Spleen (tissue), 11 donors: ENCODE data around the gene ARHGEF12. TPM values are rescaled to one million over a fixed set of nuclear protein-coding genes. Genes with fewer than 3 reads are reported as not detected.

Experiments
- DNase-seq: peaks from one replicate; pipeline ENCODE4 v3.0.0-alpha.2; 2020
- H3K27ac ChIP-seq, 8 donors: fragments of 200-600 bp; sonication (generic) in 7 of 8; 1 replicate in 4 of 8; 2 replicates in 4 of 8; pipeline versions ENCODE4 v1.5.0 to v1.8.0; 2016 to 2021; ENCODE audit warnings: inconsistent platforms in 4 of 8, mild to moderate bottlenecking in 4 of 8, moderate library complexity in 1 of 8
- H3K27me3 ChIP-seq, 7 donors: fragments of 200-600 bp; sonication (generic) in 6 of 7; replicated peaks in 1 of 7; 1 replicate in 4 of 7; 2 replicates in 3 of 7; pipeline versions ENCODE4 v1.5.0 to v1.8.0; 2016 to 2021; ENCODE audit warnings: inconsistent platforms in 3 of 7, mild to moderate bottlenecking in 1 of 7
- H3K36me3 ChIP-seq, 6 donors: fragments of 200-600 bp; sonication (generic) in 5 of 6; 1 replicate in 4 of 6; 2 replicates in 2 of 6; pipeline versions ENCODE4 v1.5.0 to v1.8.0; 2016 to 2021; ENCODE audit warnings: inconsistent platforms in 2 of 6
- H3K4me1 ChIP-seq, 6 donors: fragments of 200-600 bp; sonication (generic) in 5 of 6; 1 replicate in 3 of 6; 2 replicates in 3 of 6; pipeline versions ENCODE4 v1.5.0 to v1.8.0; 2016 to 2021; ENCODE audit warnings: inconsistent platforms in 3 of 6
- H3K4me3 ChIP-seq, 8 donors: fragments of 200-600 bp; sonication (generic) in 7 of 8; 1 replicate in 4 of 8; 2 replicates in 4 of 8; pipeline versions ENCODE4 v1.5.0 to v1.8.0; 2016 to 2021; ENCODE audit warnings: inconsistent platforms in 4 of 8, mild to moderate bottlenecking in 4 of 8, moderate library complexity in 2 of 8
- H3K9me3 ChIP-seq, 8 donors: fragments of 200-600 bp; sonication (generic) in 7 of 8; 1 replicate in 4 of 8; 2 replicates in 4 of 8; pipeline versions ENCODE4 v1.5.0 to v1.8.0; 2016 to 2021; ENCODE audit warnings: inconsistent platforms in 4 of 8
- POLR2A ChIP-seq, 3 donors: fragments of 450-650 bp; IDR thresholded peaks; one replicate each; pipeline ENCODE4 v1.5.1; 2017; ENCODE audit warnings: antibody characterized with exemption in 3 of 3, mild to moderate bottlenecking in 1 of 3
- POLR2AphosphoS5 ChIP-seq, 3 donors: sonication (generic); formaldehyde crosslinking; IDR thresholded peaks; one replicate each; pipeline ENCODE4 v1.5.1; 2017; ENCODE audit warnings: antibody characterized with exemption in 3 of 3
- WGBS, 5 donors: extraction: QIAGEN DNeasy Blood & Tissue Kit in 3 of 5; methylation state at CpG; one replicate each; pipeline versions ENCODE4 v1.1.5 to v1.1.7; 2013 to 2018; 5-methylcytosine and 5-hydroxymethylcytosine counted together
- intact Hi-C: fragments of 100-400 bp; cut with DNase I; formaldehyde crosslinking; loops from one replicate; pipeline ENCODE4 v1.15.0; 2023; ENCODE audit warnings: low total_unique reads
- polyA plus RNA-seq, 3 donors: library from polyadenylated mRNA; stranded (reverse); fragments of 200-250 nt; gene quantifications; one replicate each; pipeline ENCODE4 v1.2.1, GENCODE V29; 2013
- total RNA-seq, 7 donors: library from RNA; depleted of rRNA in 3 of 7; stranded (reverse); fragments of >200 nt in 3 of 7; fragmentation: NEBNext Ultra II Directional in 4 of 7; extraction: Animal tissue kit (Norgen Biotek cat#: 25700) in 4 of 7; gene quantifications; one replicate each; pipeline versions ENCODE4 v1.1.0 to v1.2.1, GENCODE V29; 2016 to 2021
- TF ChIP-seq, protein P1 (sequence below), 11 experiments: fragments of 200-600 bp in 7 of 11; fragments of 450-650 bp in 4 of 11; sonication (generic) in 4 of 11; IDR thresholded peaks in 8 of 11; conservative IDR thresholded peaks in 3 of 11; 1 replicate in 7 of 11; 2 replicates in 4 of 11; pipeline versions ENCODE4 v1.4.0 to v1.8.0; 2016 to 2021; ENCODE audit warnings: antibody characterized with exemption in 11 of 11, inconsistent platforms in 4 of 11, mild to moderate bottlenecking in 1 of 11
- donor health status: healthy with polysubstance abuse.
- donor health status: DM: no; HTN: no; CAD: no; lungs with moderate emphysema.
- donor health status: DM: no; HTN: no; CAD: no.
- donor health status: Bipolar disorder and iron deficiency.
- donor health status: healthy.
- donor health status: DM: no; HTN: no; CAD: no.
- donor health status: DM: yes; HTN: yes; CAD: no.

ARHGEF12 gene
- total and polyA plus RNA-seq, 10 donors: 5.6 to 122 (median 88.6) TPM

DNA sequence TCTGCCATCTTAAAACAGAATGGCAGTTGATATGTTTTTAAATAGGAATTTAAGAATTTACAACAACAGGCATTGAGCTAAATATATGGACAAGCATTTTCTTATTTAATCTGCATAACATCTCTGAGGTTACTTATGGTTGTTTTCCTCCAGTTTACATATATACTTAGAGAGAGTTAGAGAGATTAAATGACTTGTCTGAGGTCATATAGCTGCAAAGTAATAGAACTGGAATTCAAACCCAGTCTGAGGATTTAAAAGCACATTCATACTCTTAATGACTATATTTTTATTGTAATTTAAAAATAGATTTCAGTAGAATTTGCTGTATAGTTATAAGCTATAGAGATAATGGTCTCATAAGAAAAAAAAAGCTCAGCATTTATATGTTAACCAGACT lies 93.9 kb downstream of the ARHGEF12 start:
- H3K27me3 ChIP-seq: no peaks in the 10 kb centered on the region
- H3K9me3 ChIP-seq: no peaks in the 10 kb centered on the region
- peaks cover 0 to 5% (median 2%) of the 10 kb centered on the region in 6 donors for H3K4me1 ChIP-seq
- TF ChIP-seq POLR2AphosphoS5 (IDR thresholded peaks at IDR 0.05): no peak
- TF ChIP-seq, protein P1, sequence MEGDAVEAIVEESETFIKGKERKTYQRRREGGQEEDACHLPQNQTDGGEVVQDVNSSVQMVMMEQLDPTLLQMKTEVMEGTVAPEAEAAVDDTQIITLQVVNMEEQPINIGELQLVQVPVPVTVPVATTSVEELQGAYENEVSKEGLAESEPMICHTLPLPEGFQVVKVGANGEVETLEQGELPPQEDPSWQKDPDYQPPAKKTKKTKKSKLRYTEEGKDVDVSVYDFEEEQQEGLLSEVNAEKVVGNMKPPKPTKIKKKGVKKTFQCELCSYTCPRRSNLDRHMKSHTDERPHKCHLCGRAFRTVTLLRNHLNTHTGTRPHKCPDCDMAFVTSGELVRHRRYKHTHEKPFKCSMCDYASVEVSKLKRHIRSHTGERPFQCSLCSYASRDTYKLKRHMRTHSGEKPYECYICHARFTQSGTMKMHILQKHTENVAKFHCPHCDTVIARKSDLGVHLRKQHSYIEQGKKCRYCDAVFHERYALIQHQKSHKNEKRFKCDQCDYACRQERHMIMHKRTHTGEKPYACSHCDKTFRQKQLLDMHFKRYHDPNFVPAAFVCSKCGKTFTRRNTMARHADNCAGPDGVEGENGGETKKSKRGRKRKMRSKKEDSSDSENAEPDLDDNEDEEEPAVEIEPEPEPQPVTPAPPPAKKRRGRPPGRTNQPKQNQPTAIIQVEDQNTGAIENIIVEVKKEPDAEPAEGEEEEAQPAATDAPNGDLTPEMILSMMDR (IDR thresholded peaks at IDR 0.05 in 8 of 11, conservative IDR thresholded peaks at IDR 0.05 in 3 of 11): no peak
- no peak overlapping the region for H3K4me3 ChIP-seq
- DNase-seq: no peak
- H3K36me3 ChIP-seq: peaks cover 0 to 49% (median 3%) of the 10 kb centered on the region in 6 donors
- no peak overlapping the region for H3K27ac ChIP-seq
- intact Hi-C loops: no loop called here

DNA sequence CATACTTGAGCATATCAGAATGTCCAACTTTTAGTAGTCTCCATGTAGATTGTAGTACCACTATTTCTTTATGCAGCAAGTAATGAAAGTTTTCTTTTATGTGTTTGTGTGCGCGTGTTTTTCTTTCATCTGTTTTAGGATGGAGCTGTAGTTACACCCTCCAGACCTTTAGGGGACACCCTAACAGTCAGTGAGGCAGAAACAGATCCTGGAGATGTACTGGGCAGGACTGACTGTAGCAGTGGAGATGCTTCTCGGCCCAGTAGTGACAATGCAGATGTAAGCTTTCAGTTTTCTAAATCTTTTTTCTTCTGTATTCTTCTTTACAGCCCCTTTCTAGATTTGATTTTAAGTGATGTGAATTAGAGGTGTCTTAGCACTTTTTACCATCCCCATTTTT lies 95.4 kb downstream of the ARHGEF12 start:
- Histone ChIP-seq H3K4me1 (peaks cover 0 to 3% (median 0%) of the 10 kb centered on the region in 6 donors), H3K4me3 (no peak overlapping the region), H3K27me3 (no peaks in the 10 kb centered on the region), H3K9me3 (no peaks in the 10 kb centered on the region), H3K36me3 (peaks cover 0 to 49% (median 3%) of the 10 kb centered on the region in 6 donors), H3K27ac (no peak overlapping the region)
- no peak for DNase-seq
- WGBS, 5 donors: 82 to 96% (median 91%) methylated on average over 3 of the region's 3 CpGs
- intact Hi-C loops: no loop called here
- TF ChIP-seq, protein P1 (IDR thresholded peaks at IDR 0.05 in 8 of 11, conservative IDR thresholded peaks at IDR 0.05 in 3 of 11): no peak
- no peak for TF ChIP-seq POLR2A (IDR thresholded peaks at IDR 0.05)
- no peak for TF ChIP-seq POLR2AphosphoS5 (IDR thresholded peaks at IDR 0.05)

DNA sequence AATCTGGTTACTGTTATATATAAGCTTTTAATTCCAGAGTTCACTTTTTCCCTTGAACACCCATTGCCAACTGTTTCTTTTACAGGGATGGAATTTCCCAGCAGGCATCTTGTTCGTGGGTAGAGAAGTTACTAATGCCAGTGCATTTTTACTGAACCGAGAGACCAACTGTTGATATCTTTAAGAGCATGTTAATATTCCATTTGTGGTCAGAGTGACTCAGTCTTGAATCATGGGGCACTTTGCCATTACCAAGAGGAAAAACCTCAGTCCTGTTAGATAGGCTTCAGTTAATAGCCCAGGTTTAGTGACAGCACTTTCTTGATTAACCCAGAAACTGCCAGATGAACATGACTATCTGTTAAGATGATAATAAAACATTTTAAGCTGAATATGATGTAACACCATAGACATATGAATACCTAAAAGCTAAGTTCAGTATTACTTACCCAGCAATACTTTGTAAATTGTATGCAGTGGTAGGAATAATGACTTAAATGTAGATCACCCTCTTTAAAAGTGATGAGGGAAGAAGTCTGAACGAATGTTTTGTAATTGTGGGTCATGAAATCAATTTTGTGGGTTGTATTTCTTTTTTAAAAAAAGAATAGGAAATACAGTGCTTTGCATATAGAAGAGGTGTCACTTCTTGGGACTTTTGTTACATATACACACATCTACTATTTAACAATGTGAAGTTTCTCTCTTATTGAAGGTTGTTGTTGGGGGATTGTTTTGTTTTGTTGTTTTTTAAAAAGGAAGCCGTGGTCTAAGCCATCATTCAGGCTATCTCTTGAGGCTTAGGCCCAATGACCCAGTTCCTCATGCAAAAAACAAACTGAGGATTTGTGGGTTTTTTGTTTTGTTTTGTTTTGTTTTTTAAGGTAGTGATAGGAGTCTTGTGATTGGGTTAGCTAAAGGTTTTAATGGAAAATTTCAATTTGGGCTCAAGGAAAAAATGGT lies 96.1 kb downstream of the ARHGEF12 start:
- no peak overlapping the region for H3K4me3 ChIP-seq
- H3K36me3 ChIP-seq: peaks cover 0 to 54% (median 3%) of the 10 kb centered on the region in 6 donors
- no peaks in the 10 kb centered on the region for H3K9me3 ChIP-seq
- DNase-seq: no peak
- peaks cover 0 to 3% (median 0%) of the 10 kb centered on the region in 6 donors for H3K4me1 ChIP-seq
- H3K27me3 ChIP-seq: no peaks in the 10 kb centered on the region
- no peak for TF ChIP-seq POLR2AphosphoS5 (IDR thresholded peaks at IDR 0.05)
- TF ChIP-seq, protein P1 (IDR thresholded peaks at IDR 0.05 in 8 of 11, conservative IDR thresholded peaks at IDR 0.05 in 3 of 11): no peak
- no peak for TF ChIP-seq POLR2A (IDR thresholded peaks at IDR 0.05)
- WGBS, 5 donors: 34 to 54% (median 42%) methylated on average over 4 of the region's 4 CpGs
- H3K27ac ChIP-seq: no peak overlapping the region
- intact Hi-C loops: no loop called here

DNA sequence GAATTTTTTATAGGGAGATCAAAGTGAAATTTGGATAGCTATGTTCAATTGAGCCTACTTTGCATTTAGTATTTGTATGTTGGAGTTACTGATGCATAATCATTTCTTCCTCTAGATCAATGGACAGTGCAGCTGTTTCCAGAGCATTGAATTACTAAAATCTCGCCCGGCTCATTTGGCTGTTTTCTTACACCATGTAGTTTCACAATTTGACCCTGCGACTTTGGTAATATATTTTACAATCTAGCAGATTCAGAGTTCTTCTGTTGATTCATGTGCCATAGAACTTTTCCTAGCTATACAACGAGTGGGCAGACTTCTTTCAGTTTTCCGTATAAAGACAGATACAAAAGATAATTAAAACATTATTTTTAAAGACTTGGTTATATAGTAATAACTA lies 105.4 kb downstream of the ARHGEF12 start:
- no peak for TF ChIP-seq POLR2AphosphoS5 (IDR thresholded peaks at IDR 0.05)
- no peak for TF ChIP-seq POLR2A (IDR thresholded peaks at IDR 0.05)
- TF ChIP-seq, protein P1 (IDR thresholded peaks at IDR 0.05 in 8 of 11, conservative IDR thresholded peaks at IDR 0.05 in 3 of 11): no peak
- 81 to 95% (median 88%) methylated on average over 5 of the region's 5 CpGs for WGBS, 5 donors
- H3K4me1 ChIP-seq: no peaks in the 10 kb centered on the region
- no peaks in the 10 kb centered on the region for H3K9me3 ChIP-seq
- intact Hi-C loops: no loop called here
- no peak overlapping the region for H3K27ac ChIP-seq
- peaks cover 0 to 90% (median 26%) of the 10 kb centered on the region in 6 donors for H3K36me3 ChIP-seq
- H3K4me3 ChIP-seq: no peak overlapping the region
- H3K27me3 ChIP-seq: no peaks in the 10 kb centered on the region
- DNase-seq: no peak
